Neural cell (in vitro differentiated cells): ENCODE results near the gene GPC3. TPM values are rescaled to one million over a fixed set of nuclear protein-coding genes. Genes with fewer than 3 reads are reported as not detected.

ENCODE experiments used
- H2AFZ ChIP-seq: fragments of 200-600, 300-800 bp; sonication (generic), shearing (Covaris generic); 2 replicates; pipeline ENCODE4 v1.6.0; 2014; ENCODE audit warnings: low read depth, mild to moderate bottlenecking, antibody characterized with exemption, low read length, moderate library complexity
- H3F3A ChIP-seq: fragments of 200-600 bp; shearing (Covaris generic); 2 replicates; pipeline ENCODE4 v1.6.1; 2016; ENCODE audit warnings: mild to moderate bottlenecking, moderate library complexity, mixed read lengths, antibody characterized with exemption, low read length; ENCODE audit not compliant: insufficient read depth, poor library complexity, severe bottlenecking
- H3K27ac ChIP-seq: fragments of 200-600, 300-800 bp; sonication (generic), shearing (Covaris generic); 2 replicates; pipeline ENCODE4 v1.5.1; 2014; ENCODE audit warnings: mild to moderate bottlenecking, low read length, moderate library complexity
- H3K27me3 ChIP-seq: fragments of 300-800, 200-600 bp; sonication (generic), shearing (Covaris generic); 2 replicates; pipeline ENCODE4 v1.6.0; 2014; ENCODE audit warnings: mild to moderate bottlenecking, low read depth, low read length, moderate library complexity; ENCODE audit not compliant: insufficient read depth
- H3K36me3 ChIP-seq: fragments of 300-800, 200-600 bp; sonication (generic), shearing (Covaris generic); 2 replicates; pipeline ENCODE4 v1.5.1; 2014; ENCODE audit warnings: mild to moderate bottlenecking, antibody characterized with exemption, low read length, moderate library complexity; ENCODE audit not compliant: insufficient read depth
- H3K4me2 ChIP-seq: fragments of 300-800, 200-600 bp; sonication (generic), shearing (Covaris generic); 2 replicates; pipeline ENCODE4 v1.6.0; 2014; ENCODE audit warnings: mild to moderate bottlenecking, low read length
- H3K4me3 ChIP-seq: fragments of 300-800, 200-600 bp; sonication (generic), shearing (Covaris generic); 2 replicates; pipeline ENCODE4 v1.5.1; 2014; ENCODE audit warnings: mild to moderate bottlenecking, low read length, moderate library complexity
- H3K79me2 ChIP-seq: fragments of 200-600 bp; shearing (Covaris generic); replicated peaks from 2 replicates; pipeline ENCODE4 v1.6.0; 2014; ENCODE audit warnings: mild to moderate bottlenecking, low read length, moderate library complexity; ENCODE audit not compliant: insufficient read depth
- H3K9ac ChIP-seq: fragments of 300-800, 200-600 bp; sonication (generic), shearing (Covaris generic); 2 replicates; pipeline ENCODE4 v1.6.1; 2016; ENCODE audit warnings: mild to moderate bottlenecking, low read length, mixed read lengths
- H3K9me2 ChIP-seq: fragments of 200-600 bp; shearing (Covaris generic); 2 replicates; pipeline ENCODE4 v1.6.1; 2016; ENCODE audit warnings: mild to moderate bottlenecking, low read length, mixed read lengths; ENCODE audit not compliant: insufficient read depth
- H3K9me3 ChIP-seq: fragments of 200-600, 300-800 bp; sonication (generic), shearing (Covaris generic); 2 replicates; pipeline ENCODE4 v1.6.1; 2016; ENCODE audit warnings: mild to moderate bottlenecking, mixed run types, low read length, moderate library complexity, mixed read lengths
- H4K20me1 ChIP-seq: fragments of 200-600 bp; shearing (Covaris generic); 2 replicates; pipeline ENCODE4 v1.6.1; 2016; ENCODE audit warnings: mild to moderate bottlenecking, mixed run types; ENCODE audit not compliant: insufficient read depth
- CTCF ChIP-seq: fragments of 450-650 bp; IDR thresholded peaks from 2 replicates; pipeline ENCODE4 v1.5.1; 2014; ENCODE audit warnings: antibody characterized with exemption, mild to moderate bottlenecking, moderate library complexity; ENCODE audit not compliant: poor library complexity, severe bottlenecking
- EP300 ChIP-seq: fragments of 450-650 bp; conservative IDR thresholded peaks from 2 replicates; pipeline ENCODE4 v1.6.1; 2014; ENCODE audit warnings: antibody characterized with exemption, mild to moderate bottlenecking, moderate library complexity; ENCODE audit not compliant: poor library complexity, severe bottlenecking
- EZH2 ChIP-seq: fragments of 200-600, 300-800 bp; shearing (Covaris generic), sonication (generic); IDR thresholded peaks from 2 replicates; pipeline ENCODE4 v1.6.1; 2014; ENCODE audit warnings: antibody characterized with exemption, low read length, borderline replicate concordance, mild to moderate bottlenecking; ENCODE audit not compliant: insufficient read depth, poor library complexity, severe bottlenecking
- MXI1 ChIP-seq: fragments of 450-650 bp; conservative IDR thresholded peaks from 2 replicates; pipeline ENCODE4 v1.6.1; 2014; ENCODE audit warnings: antibody characterized with exemption, mild to moderate bottlenecking; ENCODE audit not compliant: poor library complexity, severe bottlenecking
- POLR2AphosphoS5 ChIP-seq: IDR thresholded peaks from 2 replicates; pipeline ENCODE4 v1.6.1; 2012
- RAD21 ChIP-seq: fragments of 450-650 bp; conservative IDR thresholded peaks from 2 replicates; pipeline ENCODE4 v1.6.1; 2014; ENCODE audit warnings: antibody characterized with exemption, mild to moderate bottlenecking, moderate library complexity
- REST ChIP-seq: IDR thresholded peaks from 2 replicates; pipeline ENCODE4 v1.6.1; 2012; ENCODE audit warnings: borderline replicate concordance
- SMC3 ChIP-seq: fragments of 450-650 bp; conservative IDR thresholded peaks from 2 replicates; pipeline ENCODE4 v1.6.1; 2014; ENCODE audit warnings: antibody characterized with exemption, mild to moderate bottlenecking, moderate library complexity; ENCODE audit not compliant: poor library complexity
- TAF1 ChIP-seq: IDR thresholded peaks from 2 replicates; pipeline ENCODE4 v1.6.1; 2012; ENCODE audit warnings: low read depth
- polyA plus RNA-seq: library from polyadenylated mRNA; depleted of rRNA; stranded (reverse); fragments of >200 nt; gene quantifications from 2 replicates; pipeline ENCODE4 v1.2.3, GENCODE V29; 2014

Gene GPC3
- polyA plus RNA-seq, 1 donor from 2014 or later: 2.1 TPM

GRCh38 chrX:133852401-133852800 lies 133.0 kb downstream of the GPC3 start:
- H3K79me2 ChIP-seq: no peaks in the 10 kb centered on the region
- H2AFZ ChIP-seq: no peak overlapping the region
- H3K4me3 ChIP-seq: no peak overlapping the region
- H3K36me3 ChIP-seq: no peaks in the 10 kb centered on the region
- TF ChIP-seq TAF1 (no peak), RAD21 (no peak), REST (no peak), MXI1 (no peak), CTCF (no peak), EZH2 (no peak), POLR2AphosphoS5 (no peak), SMC3 (no peak), EP300 (no peak)
- H3K9me3 ChIP-seq: no peaks in the 10 kb centered on the region
- H3K9ac ChIP-seq: no peak overlapping the region
- no peaks in the 10 kb centered on the region for H4K20me1 ChIP-seq
- H3K27ac ChIP-seq: no peak overlapping the region
- H3K9me2 ChIP-seq: no peaks in the 10 kb centered on the region
- H3K4me2 ChIP-seq: no peak overlapping the region
- H3F3A ChIP-seq: no peaks in the 10 kb centered on the region
- no peaks in the 10 kb centered on the region for H3K27me3 ChIP-seq

- TF ChIP-seq TAF1 (no peak), POLR2AphosphoS5 (no peak), CTCF (no peak), EZH2 (no peak), EP300 (no peak), SMC3 (no peak), MXI1 (no peak), REST (no peak), RAD21 (no peak)
- H3K36me3 ChIP-seq: no peaks in the 10 kb centered on the region
Measured at GRCh38 chrX:133850399-133850798, 135.0 kb downstream of the GPC3 start.

More at GRCh38 chrX:133850399-133850798, 135.0 kb downstream of the GPC3 start:
- Histone ChIP-seq H3K9ac (no peak overlapping the region), H3K4me3 (no peak overlapping the region), H3K27me3 (no peaks in the 10 kb centered on the region), H3K4me2 (no peak overlapping the region), H3K9me3 (no peaks in the 10 kb centered on the region), H3K9me2 (no peaks in the 10 kb centered on the region), H2AFZ (no peak overlapping the region), H3F3A (no peaks in the 10 kb centered on the region), H3K27ac (no peak overlapping the region), H3K79me2 (no peaks in the 10 kb centered on the region), H4K20me1 (no peaks in the 10 kb centered on the region)
